ENCODE measurements around the gene FREY1.
"Not testable (repeated sequence)": the region's sequence is repeated elsewhere in the genome, so short reads cannot be mapped to it uniquely, and the experiment has no call there.

FREY1 gene

GRCh38 chr11:45915446-45915845 lies 8.4 kb upstream of the FREY1 start:
- no peak for DNase-seq (ENCODE audit: low read depth, low spot score)

- no peak for DNase-seq (ENCODE audit: low read depth, low spot score)
Observed at GRCh38 chr11:45913942-45914635, 7.0 kb upstream of the FREY1 start.

GRCh38 chr11:45913514-45913913 lies 6.4 kb upstream of the FREY1 start:
- DNase-seq (ENCODE audit: low read depth, low spot score), result no peak

GRCh38 chr11:45910623-45911022 lies 3.6 kb upstream of the FREY1 start:
- DNase-seq (ENCODE audit: low read depth, low spot score), result no peak

- DNase-seq (ENCODE audit: low read depth, low spot score), result no peak
Observed at GRCh38 chr11:45909594-45910475, 2.8 kb upstream of the FREY1 start.

- no peak for DNase-seq (ENCODE audit: low read depth, low spot score)
Observed at GRCh38 chr11:45907911-45908370, 870 bp upstream of the FREY1 start.

GRCh38 chr11:45906096-45906682 lies 882 bp downstream of the FREY1 start:
- DNase-seq (ENCODE audit: low read depth, low spot score), result no peak

- DNase-seq (ENCODE audit: low read depth, low spot score), result not testable (repeated sequence)
Observed at GRCh38 chr11:45905576-45905975, 1.5 kb downstream of the FREY1 start.

- DNase-seq (ENCODE audit: low read depth, low spot score), result no peak
Observed at GRCh38 chr11:45905095-45905494, 2.0 kb downstream of the FREY1 start.

- no peak for DNase-seq (ENCODE audit: low read depth, low spot score)
Observed at GRCh38 chr11:45904309-45904915, 2.7 kb downstream of the FREY1 start.

GRCh38 chr11:45902452-45903380 lies 4.4 kb downstream of the FREY1 start:
- no peak for DNase-seq (ENCODE audit: low read depth, low spot score)

- DNase-seq (ENCODE audit: low read depth, low spot score), result no peak
Observed at GRCh38 chr11:45901626-45902025, 5.4 kb downstream of the FREY1 start.

- no peak for DNase-seq (ENCODE audit: low read depth, low spot score)
Observed at GRCh38 chr11:45900916-45901617, 6.0 kb downstream of the FREY1 start.

GRCh38 chr11:45900175-45900800 lies 6.8 kb downstream of the FREY1 start:
- not testable (repeated sequence) for DNase-seq (ENCODE audit: low read depth, low spot score)

GRCh38 chr11:45899448-45900174 lies 7.5 kb downstream of the FREY1 start:
- DNase-seq (ENCODE audit: low read depth, low spot score), result peak; percentile 42

- no peak for DNase-seq (ENCODE audit: low read depth, low spot score)
Observed at GRCh38 chr11:45899086-45899447, 8.0 kb downstream of the FREY1 start.

- no peak for DNase-seq (ENCODE audit: low read depth, low spot score)
Observed at GRCh38 chr11:45897556-45897955, 9.5 kb downstream of the FREY1 start.

- DNase-seq (ENCODE audit: low read depth, low spot score), result no peak
Observed at GRCh38 chr11:45896422-45896984, 10.6 kb downstream of the FREY1 start.

Measured in activated naive CD8-positive, alpha-beta T cell treated with anti-CD3 and anti-CD28 coated beads, Interleukin-2, amount 50 U/mL, for 16 hours (primary cell).